ENCODE data around the gene MMP24.

MMP24 gene

GRCh38 chr20:35316086-35316485, 89.6 kb downstream of the MMP24 start:
- no peak for DNase-seq

- no peak for DNase-seq
These were observed 91.1 kb downstream of the MMP24 start for GRCh38 chr20:35317416-35318210.

DNA sequence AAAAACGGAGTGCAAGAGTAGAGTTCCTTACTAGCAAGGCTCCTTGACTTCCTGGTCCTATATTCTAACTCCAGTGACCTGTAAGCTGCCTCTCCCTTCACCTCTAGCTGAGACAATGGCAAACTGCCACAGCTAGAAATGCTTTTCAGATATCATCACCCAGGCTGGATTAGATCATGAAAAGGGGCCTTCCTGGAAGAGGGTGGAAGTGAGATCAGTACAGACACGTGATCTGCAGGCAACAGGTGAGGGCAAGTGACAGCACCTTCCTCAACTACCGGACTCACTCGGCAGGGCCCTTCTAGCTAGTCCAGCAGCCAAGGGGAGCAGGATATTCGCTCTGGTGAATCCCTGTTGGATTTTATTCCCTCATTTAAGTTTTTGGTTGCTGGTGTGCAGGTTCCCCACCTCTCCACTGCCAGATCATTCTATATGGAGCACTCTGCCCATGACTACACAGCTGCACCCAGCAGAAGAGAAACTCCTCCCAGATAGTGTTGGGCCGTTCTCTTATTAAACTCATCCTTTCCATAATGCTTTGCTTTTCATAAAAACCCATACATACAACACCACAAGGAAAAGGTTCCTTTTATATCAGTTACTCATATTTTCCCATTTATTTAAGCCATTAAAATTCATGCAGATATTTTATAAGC, 92.1 kb downstream of the MMP24 start:
- peak; percentile 91 for DNase-seq

GRCh38 chr20:35319192-35319870, 92.8 kb downstream of the MMP24 start:
- DNase-seq, result peak; percentile 41

DNA sequence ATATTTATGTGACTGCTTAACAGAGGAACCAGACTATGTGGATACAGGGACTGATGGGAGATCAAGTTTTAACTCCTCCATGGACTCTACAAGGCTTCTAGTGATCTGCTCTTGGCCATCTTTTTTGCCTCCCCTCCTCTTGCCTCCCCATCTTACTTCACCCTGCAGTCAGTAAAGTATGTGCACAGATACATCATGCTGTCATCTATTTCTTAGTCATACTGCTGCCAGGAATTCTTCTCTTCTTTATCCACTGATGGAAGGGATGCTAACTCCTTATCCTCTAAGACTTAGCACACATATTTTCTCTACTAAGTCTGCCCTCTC, 93.3 kb downstream of the MMP24 start:
- DNase-seq, result no peak

- no peak for DNase-seq
These were observed 94.1 kb downstream of the MMP24 start for GRCh38 chr20:35320396-35321126.

DNA sequence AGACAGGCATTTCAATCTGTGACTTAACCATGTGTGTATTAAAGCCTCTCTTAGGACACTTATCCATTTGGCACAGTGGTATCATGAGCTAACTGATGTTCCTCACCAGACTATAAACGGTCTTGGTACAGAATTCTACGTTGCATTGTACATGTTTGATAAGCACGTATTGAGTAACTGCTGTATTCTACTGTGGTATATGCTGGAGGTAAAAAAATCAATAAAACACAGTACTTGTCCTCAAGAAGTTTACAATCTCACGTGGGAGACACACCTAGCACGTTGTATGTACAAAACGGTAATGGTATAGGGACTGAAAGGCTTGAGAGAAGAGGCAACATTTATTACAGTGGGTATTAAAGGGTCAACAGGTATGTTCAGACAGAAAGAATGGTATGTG, 98.9 kb downstream of the MMP24 start:
- no peak for DNase-seq

DNA sequence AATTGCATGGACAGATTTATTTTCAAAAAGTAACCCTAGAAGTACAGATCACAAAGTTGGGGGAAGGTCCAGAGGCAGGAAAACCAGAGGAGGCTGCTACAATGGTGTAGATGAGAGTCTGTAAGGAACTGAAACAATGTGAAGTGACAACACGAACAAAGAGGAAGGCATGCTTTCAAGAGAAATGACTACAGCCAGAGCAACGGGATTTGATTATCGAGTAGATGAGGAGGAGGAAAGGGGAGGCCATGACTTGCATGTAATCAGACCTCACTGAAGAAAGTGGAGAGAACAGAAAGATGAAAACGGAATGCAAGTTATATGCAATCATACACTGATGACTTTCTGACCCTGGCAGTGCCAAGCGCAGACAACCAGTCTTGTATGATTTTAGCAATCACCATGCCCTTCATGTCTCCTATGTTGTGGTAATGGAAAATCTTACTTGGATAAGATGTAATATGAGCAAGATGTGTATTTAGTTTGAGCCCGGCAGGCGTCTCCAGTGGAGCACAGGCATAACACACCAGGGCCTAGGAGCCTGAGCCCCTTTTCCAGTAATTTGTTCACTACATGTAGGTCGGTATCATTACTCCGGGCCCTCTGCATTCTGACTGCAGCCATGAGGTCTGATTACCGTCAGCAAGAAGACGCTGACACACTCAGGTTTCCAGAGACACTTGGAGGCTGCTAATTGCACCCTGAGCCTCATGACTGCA, 99.7 kb downstream of the MMP24 start:
- DNase-seq, result no peak
